Adrenal gland (tissue), 5 donors: ENCODE data around the gene UBE2H.

Source experiments
- POLR2A ChIP-seq, 2 donors: fragments of 450-650 bp; IDR thresholded peaks; one replicate each; pipeline ENCODE4 v1.6.1; 2017; ENCODE audit warnings: antibody characterized with exemption in 2 of 2, mild to moderate bottlenecking in 2 of 2, moderate library complexity in 1 of 2
- TF ChIP-seq, protein P1 (sequence below), 6 experiments: fragments of 450-650 bp in 4 of 6; fragments of 200-600 bp in 2 of 6; sonication (generic) in 1 of 6; IDR thresholded peaks; 1 replicate in 5 of 6; 2 replicates in 1 of 6; pipeline versions ENCODE4 v1.5.1 to v1.8.0; 2016 to 2021; ENCODE audit warnings: antibody characterized with exemption in 6 of 6, mild to moderate bottlenecking in 2 of 6, moderate library complexity in 1 of 6
- donor health status: DM: no; HTN: no; CAD: no.

DNA sequence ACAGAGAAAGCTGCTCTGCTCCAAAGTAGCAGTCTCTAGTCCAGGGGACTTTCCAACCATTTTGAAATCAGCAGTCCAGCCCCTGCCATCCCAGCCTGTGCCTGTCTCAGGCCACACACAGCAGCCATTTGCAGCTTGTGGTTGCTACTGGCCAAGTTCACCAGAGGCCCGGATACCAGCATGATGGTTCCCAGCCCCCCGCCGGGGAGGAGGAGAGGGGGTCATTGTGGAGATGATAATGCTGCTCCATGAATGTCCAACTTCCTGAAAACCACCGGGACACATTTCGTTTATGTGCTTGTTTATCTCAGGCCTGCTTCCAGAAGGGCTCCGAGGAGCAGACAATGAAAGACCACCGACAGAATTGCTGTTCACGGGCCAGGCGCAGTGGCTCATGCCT lies 160.0 kb downstream of the UBE2H start:
- TF ChIP-seq, protein P1, sequence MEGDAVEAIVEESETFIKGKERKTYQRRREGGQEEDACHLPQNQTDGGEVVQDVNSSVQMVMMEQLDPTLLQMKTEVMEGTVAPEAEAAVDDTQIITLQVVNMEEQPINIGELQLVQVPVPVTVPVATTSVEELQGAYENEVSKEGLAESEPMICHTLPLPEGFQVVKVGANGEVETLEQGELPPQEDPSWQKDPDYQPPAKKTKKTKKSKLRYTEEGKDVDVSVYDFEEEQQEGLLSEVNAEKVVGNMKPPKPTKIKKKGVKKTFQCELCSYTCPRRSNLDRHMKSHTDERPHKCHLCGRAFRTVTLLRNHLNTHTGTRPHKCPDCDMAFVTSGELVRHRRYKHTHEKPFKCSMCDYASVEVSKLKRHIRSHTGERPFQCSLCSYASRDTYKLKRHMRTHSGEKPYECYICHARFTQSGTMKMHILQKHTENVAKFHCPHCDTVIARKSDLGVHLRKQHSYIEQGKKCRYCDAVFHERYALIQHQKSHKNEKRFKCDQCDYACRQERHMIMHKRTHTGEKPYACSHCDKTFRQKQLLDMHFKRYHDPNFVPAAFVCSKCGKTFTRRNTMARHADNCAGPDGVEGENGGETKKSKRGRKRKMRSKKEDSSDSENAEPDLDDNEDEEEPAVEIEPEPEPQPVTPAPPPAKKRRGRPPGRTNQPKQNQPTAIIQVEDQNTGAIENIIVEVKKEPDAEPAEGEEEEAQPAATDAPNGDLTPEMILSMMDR (IDR thresholded peaks at IDR 0.05), result no peak
- TF ChIP-seq POLR2A (IDR thresholded peaks at IDR 0.05), result no peak
